ENCODE results near the gene SQSTM1.
"Not testable (repeated sequence)": the region's sequence is repeated elsewhere in the genome, so short reads cannot be mapped to it uniquely, and the experiment has no call there.

Gene SQSTM1

DNA sequence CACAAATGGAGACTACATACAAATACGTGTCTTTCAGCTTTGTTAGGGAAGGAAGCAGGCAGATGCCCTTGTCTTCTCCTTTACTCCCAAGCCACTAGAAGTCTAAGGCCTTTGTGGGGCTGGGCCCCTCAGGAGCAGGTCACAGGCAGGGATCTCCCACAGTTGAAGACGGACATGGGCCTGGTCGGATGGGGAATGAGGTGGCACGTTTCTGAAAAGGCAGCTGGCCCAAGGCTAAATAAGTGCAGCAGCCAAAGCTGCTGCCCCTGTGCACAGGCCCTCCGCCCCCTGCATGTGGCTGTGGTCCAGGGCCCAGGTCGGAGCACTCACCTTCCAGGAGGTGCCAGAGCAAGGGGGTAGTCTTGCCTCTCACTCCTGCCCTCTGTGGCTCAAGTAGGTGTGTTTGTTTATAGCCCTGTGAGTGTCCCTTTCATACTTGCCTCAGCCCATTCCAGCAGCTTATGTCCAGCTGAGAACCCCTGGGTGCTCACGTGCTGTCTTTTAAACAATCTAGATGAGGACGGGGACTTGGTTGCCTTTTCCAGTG lies 1.8 kb downstream of the SQSTM1 start:
- H3K4me1 Mint-ChIP-seq, result peaks cover 57% of the 10 kb centered on the region
- no peaks in the 10 kb centered on the region for H3K9me3 Mint-ChIP-seq
- no peaks in the 10 kb centered on the region for H3K27me3 Mint-ChIP-seq
- DNase-seq, result no peak
- peak overlapping the region; percentile 87 for H3K27ac Mint-ChIP-seq
- no peak for ATAC-seq
- H3K36me3 Mint-ChIP-seq (ENCODE audit: low read depth), result peaks cover 40% of the 10 kb centered on the region
- H3K4me3 Mint-ChIP-seq, result peak overlapping the region; percentile 88

DNA sequence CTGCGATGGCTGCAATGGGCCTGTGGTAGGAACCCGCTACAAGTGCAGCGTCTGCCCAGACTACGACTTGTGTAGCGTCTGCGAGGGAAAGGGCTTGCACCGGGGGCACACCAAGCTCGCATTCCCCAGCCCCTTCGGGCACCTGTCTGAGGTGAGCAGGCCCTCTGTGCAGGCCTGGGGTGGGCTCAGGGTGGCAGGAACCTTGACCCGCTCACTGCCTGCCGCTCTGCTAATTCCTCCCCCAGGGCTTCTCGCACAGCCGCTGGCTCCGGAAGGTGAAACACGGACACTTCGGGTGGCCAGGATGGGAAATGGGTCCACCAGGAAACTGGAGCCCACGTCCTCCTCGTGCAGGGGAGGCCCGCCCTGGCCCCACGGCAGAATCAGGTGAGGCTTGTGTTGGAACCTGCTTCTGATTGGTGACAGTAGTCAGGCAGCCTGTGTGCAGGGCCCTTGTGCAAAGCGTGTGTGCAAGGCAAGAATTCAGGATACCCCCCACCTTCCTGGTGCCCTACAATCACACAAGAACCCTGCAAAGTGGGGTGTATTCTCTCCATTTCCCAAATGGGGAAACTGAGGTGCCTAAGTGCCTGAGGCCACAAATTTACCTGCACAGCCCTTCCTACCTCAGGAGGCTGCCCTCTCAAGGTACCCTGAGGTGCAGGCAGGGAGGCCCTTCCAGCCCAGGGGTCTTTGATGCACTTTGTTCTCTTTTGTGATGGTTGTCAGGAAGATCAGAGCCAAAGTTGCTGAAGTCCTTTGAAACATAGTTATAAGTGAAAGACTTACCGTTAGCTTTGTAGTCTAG lies 3.4 kb downstream of the SQSTM1 start:
- peaks cover 54% of the 10 kb centered on the region for H3K4me1 Mint-ChIP-seq
- DNase-seq, result no peak
- no peak for ATAC-seq
- H3K36me3 Mint-ChIP-seq (ENCODE audit: low read depth), result peaks cover 50% of the 10 kb centered on the region
- H3K27ac Mint-ChIP-seq, result no peak overlapping the region
- H3K4me3 Mint-ChIP-seq, result no peak overlapping the region
- no peaks in the 10 kb centered on the region for H3K27me3 Mint-ChIP-seq
- H3K9me3 Mint-ChIP-seq, result no peaks in the 10 kb centered on the region

DNA sequence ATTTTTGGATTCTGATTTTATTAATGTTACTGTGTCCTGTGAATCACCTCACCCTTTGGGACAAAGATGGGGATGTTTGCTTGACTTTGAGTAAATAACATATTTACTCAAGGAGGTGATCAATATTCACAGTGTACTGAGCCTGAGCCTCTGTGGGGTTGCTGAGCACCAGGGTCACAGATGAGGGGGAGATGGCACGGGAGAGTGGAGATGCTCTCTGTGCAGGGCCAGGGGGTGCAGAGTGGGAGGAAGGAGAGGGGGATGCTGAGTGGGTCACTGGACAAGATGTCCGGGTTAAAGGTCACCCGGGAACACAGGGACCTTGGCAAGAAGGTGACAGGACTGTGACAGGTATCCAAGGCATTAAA lies 4.0 kb downstream of the SQSTM1 start:
- ATAC-seq (no peak), DNase-seq (no peak)
- Mint-ChIP-seq H3K9me3 (no peaks in the 10 kb centered on the region), H3K27me3 (no peaks in the 10 kb centered on the region), H3K27ac (no peak overlapping the region), H3K4me1 (peaks cover 48% of the 10 kb centered on the region), H3K36me3 (ENCODE audit: low read depth) (peaks cover 55% of the 10 kb centered on the region), H3K4me3 (no peak overlapping the region)

- H3K36me3 Mint-ChIP-seq (ENCODE audit: low read depth), result peaks cover 62% of the 10 kb centered on the region
- no peaks in the 10 kb centered on the region for H3K27me3 Mint-ChIP-seq
- H3K9me3 Mint-ChIP-seq, result no peaks in the 10 kb centered on the region
- ATAC-seq (no peak), DNase-seq (no peak)
- H3K4me1 Mint-ChIP-seq, result peaks cover 42% of the 10 kb centered on the region
- no peak overlapping the region for H3K4me3 Mint-ChIP-seq
- no peak overlapping the region for H3K27ac Mint-ChIP-seq
These were observed 5.0 kb downstream of the SQSTM1 start for GRCh38 chr5:179825655-179826182.

DNA sequence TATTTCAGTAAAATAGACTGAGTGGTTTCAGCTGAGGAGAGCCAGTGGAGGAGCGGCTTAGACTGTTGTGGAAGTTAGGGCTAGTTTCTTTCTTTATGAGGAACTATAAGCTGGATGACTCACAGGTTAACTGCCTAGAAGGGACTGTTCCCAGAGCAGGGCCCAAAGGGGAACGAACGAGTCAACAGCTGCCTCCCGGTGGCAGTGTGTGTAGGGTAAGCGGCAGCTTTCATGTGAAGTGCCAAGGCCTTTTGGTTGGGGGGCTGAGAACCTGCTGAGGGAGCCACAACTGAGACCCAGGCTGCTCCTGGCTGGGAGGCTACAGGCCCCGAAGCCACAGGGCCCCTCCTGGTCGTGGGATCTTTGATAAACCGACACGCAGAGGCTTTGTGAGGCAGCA lies 7.0 kb downstream of the SQSTM1 start:
- Mint-ChIP-seq H3K27me3 (no peaks in the 10 kb centered on the region), H3K36me3 (ENCODE audit: low read depth) (peaks cover 63% of the 10 kb centered on the region), H3K27ac (peak overlapping the region; percentile 85), H3K4me3 (peak overlapping the region; percentile 45), H3K9me3 (no peaks in the 10 kb centered on the region), H3K4me1 (peaks cover 31% of the 10 kb centered on the region)
- ATAC-seq (peak; percentile 98), DNase-seq (peak; percentile 63)

DNA sequence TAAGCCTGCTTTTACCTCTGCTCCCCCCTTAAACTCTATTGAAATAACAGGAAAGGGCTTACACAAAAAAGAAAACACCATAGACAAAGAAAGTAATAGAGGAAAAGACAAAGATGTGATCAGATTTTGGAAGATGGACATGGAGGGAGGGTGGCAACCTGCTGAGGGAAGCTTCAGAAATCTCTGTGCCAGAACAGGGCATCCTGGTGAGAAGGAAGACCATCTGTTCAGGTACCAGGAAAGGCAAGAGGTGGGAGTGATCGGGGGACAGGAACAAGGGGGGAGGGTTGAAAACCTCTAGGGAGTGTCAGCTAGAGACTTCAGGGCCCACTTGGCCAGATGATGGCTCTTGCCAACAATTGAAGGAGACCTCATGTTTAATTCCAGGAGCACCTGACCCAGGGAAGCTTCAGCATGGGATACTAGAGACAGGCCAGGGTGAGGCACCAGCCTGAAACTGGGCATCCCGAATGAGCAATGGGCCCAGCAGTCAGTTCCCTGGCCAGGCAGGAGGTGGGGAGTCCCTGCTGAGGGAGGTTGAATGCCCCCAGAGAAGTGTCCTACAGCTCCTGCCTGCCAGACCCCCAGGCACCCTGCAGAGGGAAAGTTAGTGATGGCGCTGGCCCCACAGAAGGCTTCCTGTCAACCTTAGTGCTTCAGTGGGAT lies 8.2 kb downstream of the SQSTM1 start:
- Mint-ChIP-seq H3K27ac (peak overlapping the region; percentile 67), H3K4me3 (no peak overlapping the region), H3K4me1 (peaks cover 25% of the 10 kb centered on the region), H3K9me3 (no peaks in the 10 kb centered on the region), H3K27me3 (no peaks in the 10 kb centered on the region), H3K36me3 (ENCODE audit: low read depth) (peaks cover 67% of the 10 kb centered on the region)
- ATAC-seq (no peak), DNase-seq (no peak)

DNA sequence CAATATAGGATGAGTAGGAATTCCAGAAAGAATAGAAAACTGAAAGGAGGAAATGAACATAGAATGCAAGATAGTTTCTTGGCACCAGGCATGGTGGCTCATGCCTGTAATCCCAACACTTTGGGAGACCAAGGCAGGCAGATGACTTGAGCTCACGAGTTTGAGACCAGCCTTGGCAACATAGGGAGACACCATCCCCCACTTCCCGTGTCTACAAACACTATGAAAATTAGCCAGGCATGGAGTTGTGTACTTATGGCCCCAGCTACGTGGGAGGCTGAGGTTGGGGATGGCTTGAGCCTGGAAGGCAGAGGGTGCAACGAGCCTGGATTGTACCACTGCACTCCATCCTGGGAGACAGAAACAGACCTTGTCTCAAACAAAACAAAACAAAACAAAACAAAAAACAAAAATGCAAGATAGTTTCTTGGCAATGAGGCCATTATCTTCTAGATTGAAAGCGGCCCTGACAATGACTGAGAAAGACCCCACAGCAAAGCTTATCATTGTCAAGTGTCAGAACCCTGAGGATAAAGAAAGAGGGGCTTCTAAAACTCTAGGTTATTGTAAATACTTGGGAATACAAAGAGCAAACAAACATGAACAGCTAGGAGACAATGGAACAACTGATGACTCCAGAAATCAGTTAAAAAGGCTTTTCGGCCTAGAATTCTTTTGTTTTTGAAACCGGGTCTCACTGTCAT lies 9.2 kb downstream of the SQSTM1 start:
- no peaks in the 10 kb centered on the region for H3K9me3 Mint-ChIP-seq
- ATAC-seq (no peak), DNase-seq (no peak)
- no peaks in the 10 kb centered on the region for H3K27me3 Mint-ChIP-seq
- H3K4me1 Mint-ChIP-seq, result peaks cover 22% of the 10 kb centered on the region
- peak overlapping the region; percentile 67 for H3K27ac Mint-ChIP-seq
- no peak overlapping the region for H3K4me3 Mint-ChIP-seq
- H3K36me3 Mint-ChIP-seq (ENCODE audit: low read depth), result peaks cover 63% of the 10 kb centered on the region

DNA sequence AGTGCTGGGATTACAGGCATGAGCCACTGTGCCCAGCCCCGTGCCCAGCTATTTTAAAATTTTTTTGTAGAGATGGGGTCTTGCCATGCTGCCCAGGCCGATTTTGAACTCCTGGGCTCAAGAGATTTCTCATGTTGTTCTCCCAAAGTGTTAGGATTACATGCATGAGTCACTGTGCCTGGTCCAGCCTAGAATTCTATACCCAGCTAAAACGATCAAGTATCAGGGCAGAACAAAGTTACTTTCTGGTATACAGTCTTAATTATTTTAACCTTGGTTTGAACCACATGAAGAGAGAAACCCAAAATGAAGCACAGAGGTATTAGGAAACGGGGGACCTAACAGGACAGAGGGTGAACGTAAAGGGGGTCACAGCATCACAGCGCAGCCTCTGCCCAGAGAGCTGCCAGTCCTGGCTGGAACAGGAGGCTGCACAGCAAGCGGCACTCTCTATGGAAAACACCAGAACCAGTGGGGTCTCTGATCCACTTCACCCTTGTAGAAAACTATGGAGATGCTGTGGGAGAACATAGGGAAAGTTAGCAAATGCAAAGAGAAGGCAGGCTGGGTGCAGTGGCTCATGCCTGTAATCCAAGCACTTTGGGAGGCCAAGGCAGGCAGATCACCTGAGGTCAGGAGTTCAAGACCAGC lies 10.2 kb downstream of the SQSTM1 start:
- H3K27me3 Mint-ChIP-seq, result no peaks in the 10 kb centered on the region
- no peak overlapping the region for H3K4me3 Mint-ChIP-seq
- peak overlapping the region; percentile 9 for H3K27ac Mint-ChIP-seq
- no peaks in the 10 kb centered on the region for H3K9me3 Mint-ChIP-seq
- H3K4me1 Mint-ChIP-seq, result peaks cover 22% of the 10 kb centered on the region
- DNase-seq, result no peak
- peaks cover 60% of the 10 kb centered on the region for H3K36me3 Mint-ChIP-seq (ENCODE audit: low read depth)
- no peak for ATAC-seq

- Mint-ChIP-seq H3K27ac (no peak overlapping the region), H3K9me3 (no peaks in the 10 kb centered on the region), H3K36me3 (ENCODE audit: low read depth) (peaks cover 65% of the 10 kb centered on the region), H3K4me3 (no peak overlapping the region), H3K27me3 (no peaks in the 10 kb centered on the region), H3K4me1 (peaks cover 29% of the 10 kb centered on the region)
- no peak for DNase-seq
- no peak for ATAC-seq
These were observed 11.5 kb downstream of the SQSTM1 start for GRCh38 chr5:179832039-179832745.

DNA sequence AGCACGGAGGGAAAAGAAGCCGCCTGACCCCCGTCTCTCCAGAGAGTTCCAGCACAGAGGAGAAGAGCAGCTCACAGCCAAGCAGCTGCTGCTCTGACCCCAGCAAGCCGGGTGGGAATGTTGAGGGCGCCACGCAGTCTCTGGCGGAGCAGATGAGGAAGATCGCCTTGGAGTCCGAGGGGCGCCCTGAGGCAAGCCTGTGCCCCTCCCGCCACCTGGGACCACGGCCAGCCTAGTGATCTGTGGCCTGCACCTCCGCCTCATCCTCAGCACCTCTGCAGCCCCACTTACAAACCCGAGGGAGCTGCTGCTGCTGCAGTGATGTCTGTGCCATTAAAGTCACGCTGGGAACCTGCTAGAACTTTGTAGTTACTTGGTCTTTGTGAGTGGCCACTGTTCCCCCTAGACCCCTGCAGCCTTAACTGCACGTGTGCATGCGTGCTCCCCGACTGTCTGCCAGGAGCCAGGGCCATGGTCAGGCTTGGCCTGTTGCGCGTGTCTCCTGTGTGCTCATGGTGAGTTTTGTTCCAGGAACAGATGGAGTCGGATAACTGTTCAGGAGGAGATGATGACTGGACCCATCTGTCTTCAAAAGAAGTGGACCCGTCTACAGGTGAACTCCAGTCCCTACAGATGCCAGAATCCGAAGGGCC lies 12.5 kb downstream of the SQSTM1 start:
- ATAC-seq (no peak), DNase-seq (no peak)
- Mint-ChIP-seq H3K4me3 (no peak overlapping the region), H3K27ac (peak overlapping the region; percentile 19), H3K4me1 (peaks cover 23% of the 10 kb centered on the region), H3K27me3 (no peaks in the 10 kb centered on the region), H3K9me3 (no peaks in the 10 kb centered on the region), H3K36me3 (ENCODE audit: low read depth) (peaks cover 60% of the 10 kb centered on the region)

GRCh38 chr5:179833709-179834070 lies 13.0 kb downstream of the SQSTM1 start:
- Mint-ChIP-seq H3K4me1 (peaks cover 22% of the 10 kb centered on the region), H3K27ac (peak overlapping the region; percentile 19), H3K9me3 (no peaks in the 10 kb centered on the region), H3K27me3 (no peaks in the 10 kb centered on the region), H3K4me3 (no peak overlapping the region), H3K36me3 (ENCODE audit: low read depth) (peaks cover 61% of the 10 kb centered on the region)
- no peak for ATAC-seq
- DNase-seq, result no peak

DNA sequence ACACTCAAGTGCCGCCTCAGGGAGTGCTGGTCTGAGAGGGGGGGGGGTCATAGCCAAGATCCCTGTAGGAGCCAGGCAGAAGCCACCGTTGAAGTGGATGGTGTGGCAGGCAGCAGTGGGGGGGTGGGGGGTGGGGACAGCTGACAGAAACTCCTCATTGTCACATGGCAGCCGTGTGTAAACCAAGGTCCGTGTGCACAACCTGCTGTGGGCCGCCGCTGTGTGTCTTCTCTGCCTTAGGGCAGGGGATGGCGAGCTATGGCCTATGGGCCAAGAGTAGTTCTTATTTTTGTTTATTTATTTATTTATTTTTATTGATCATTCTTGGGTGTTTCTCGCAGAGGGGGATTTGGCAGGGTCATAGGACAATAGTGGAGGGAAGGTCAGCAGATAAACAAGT lies 13.4 kb downstream of the SQSTM1 start:
- Mint-ChIP-seq H3K9me3 (no peaks in the 10 kb centered on the region), H3K27ac (no peak overlapping the region), H3K27me3 (no peaks in the 10 kb centered on the region), H3K4me1 (peaks cover 21% of the 10 kb centered on the region), H3K36me3 (ENCODE audit: low read depth) (peaks cover 59% of the 10 kb centered on the region), H3K4me3 (no peak overlapping the region)
- no peak for ATAC-seq
- no peak for DNase-seq

GRCh38 chr5:179834871-179835270 lies 14.2 kb downstream of the SQSTM1 start:
- Mint-ChIP-seq H3K36me3 (ENCODE audit: low read depth) (peaks cover 52% of the 10 kb centered on the region), H3K4me1 (peaks cover 21% of the 10 kb centered on the region)
- H3K27me3 Mint-ChIP-seq, H3K27ac Mint-ChIP-seq, DNase-seq, ATAC-seq, H3K4me3 Mint-ChIP-seq, H3K9me3 Mint-ChIP-seq: not testable (repeated sequence)
